IMR-90 (cell line): ENCODE measurements around the gene RAF1. TPM values are rescaled to one million over a fixed set of nuclear protein-coding genes. Genes with fewer than 3 reads are reported as not detected.

Experiments used
- ATAC-seq: fragments of 200-7000 bp; cut with Tn5 transposase; 2 replicates; pipeline ENCODE4 v1.9.1; 2020; ENCODE audit warnings: low read depth, mild to moderate bottlenecking, moderate library complexity
- BruUV-seq: library from RNA; stranded (reverse); fragments of 400-500 nt; replicated peaks from 2 replicates; lab custom pipeline; 2021; lab: Mats Ljungman, UMichigan
- CTCF ChIA-PET: fragments of 300-600 bp; formaldehyde crosslinking; extraction: SDS; loops from one replicate; lab custom pipeline; 2021; ENCODE audit warnings: antibody characterized with exemption; lab: Yijun Ruan, JAX
- POLR2A ChIA-PET: fragments of 300-600 bp; sonication (Branson Sonifier 250); formaldehyde crosslinking; loops from one replicate; lab custom pipeline; 2022; ENCODE audit warnings: antibody characterized with exemption; ENCODE audit not compliant: unreplicated experiment; lab: Charles Lee
- DNase-seq: peaks from one replicate; pipeline ENCODE4 v3.0.0; 2013
- H2AFZ ChIP-seq: replicated peaks from 2 replicates; pipeline ENCODE3; 2013; ENCODE audit warnings: low read length, mild to moderate bottlenecking; ENCODE audit not compliant: poor library complexity
- H2AK5ac ChIP-seq: 2 replicates; pipeline ENCODE4 v1.6.1; 2013; ENCODE audit warnings: low read depth, low read length, inconsistent platforms
- H2AK9ac ChIP-seq: replicated peaks from 2 replicates; pipeline ENCODE3; 2013; ENCODE audit warnings: mild to moderate bottlenecking, low read depth, low read length, moderate library complexity; ENCODE audit not compliant: poor library complexity
- H2BK120ac ChIP-seq: 2 replicates; pipeline ENCODE4 v1.6.1; 2013; ENCODE audit warnings: low read depth, low read length, inconsistent platforms
- H2BK15ac ChIP-seq: 3 replicates; pipeline ENCODE4 v1.6.1; 2013; ENCODE audit warnings: low read depth, low read length, inconsistent platforms
- H2BK20ac ChIP-seq: 2 replicates; pipeline ENCODE4 v1.6.1; 2013; ENCODE audit warnings: low read depth, mild to moderate bottlenecking, inconsistent platforms, low read length, moderate library complexity
- H2BK5ac ChIP-seq: 2 replicates; pipeline ENCODE4 v1.6.1; 2013; ENCODE audit warnings: mild to moderate bottlenecking, low read depth, low read length, inconsistent platforms; ENCODE audit not compliant: poor library complexity, severe bottlenecking
- H3K14ac ChIP-seq: replicated peaks from 2 replicates; pipeline ENCODE4 v1.6.1; 2013; ENCODE audit warnings: low read depth, low read length, inconsistent platforms
- H3K18ac ChIP-seq: 2 replicates; pipeline ENCODE4 v1.6.1; 2013; ENCODE audit warnings: low read depth, low read length, control low read depth
- H3K23ac ChIP-seq: 2 replicates; pipeline ENCODE4 v1.6.1; 2013; ENCODE audit warnings: low read depth, low read length, inconsistent platforms
- H3K27ac ChIP-seq: 2 replicates; pipeline ENCODE4 v1.5.1; 2013; ENCODE audit warnings: mild to moderate bottlenecking, control low read depth, low read length; ENCODE audit not compliant: insufficient read depth
- H3K27me3 ChIP-seq: 2 replicates; pipeline ENCODE4 v1.6.1; 2013; ENCODE audit warnings: low read length; ENCODE audit not compliant: control insufficient read depth, insufficient read depth
- H3K36me3 ChIP-seq: 2 replicates; pipeline ENCODE4 v1.6.1; 2013; ENCODE audit warnings: low read length, mixed read lengths; ENCODE audit not compliant: control insufficient read depth, insufficient read depth
- H3K4ac ChIP-seq: 2 replicates; pipeline ENCODE4 v1.6.1; 2013; ENCODE audit warnings: low read depth, low read length, inconsistent platforms
- H3K4me1 ChIP-seq: 2 replicates; pipeline ENCODE4 v1.6.1; 2013; ENCODE audit warnings: low read length, mixed read lengths; ENCODE audit not compliant: control insufficient read depth, insufficient read depth
- H3K4me2 ChIP-seq: 2 replicates; pipeline ENCODE4 v1.6.1; 2013; ENCODE audit warnings: low read depth, mild to moderate bottlenecking, control low read depth, low read length, moderate library complexity
- H3K4me3 ChIP-seq: 2 replicates; pipeline ENCODE4 v1.5.1; 2013; ENCODE audit warnings: low read depth, mild to moderate bottlenecking, control low read depth, low read length, moderate library complexity; ENCODE audit not compliant: insufficient read depth
- H3K56ac ChIP-seq: 2 replicates; pipeline ENCODE4 v1.6.1; 2013; ENCODE audit warnings: low read length, inconsistent platforms; ENCODE audit not compliant: insufficient read depth; ENCODE audit errors: extremely low read depth
- H3K79me1 ChIP-seq, 2 experiments: 2 replicates each; pipeline ENCODE4 v1.6.1; 2013; ENCODE audit warnings: low read length in 2 of 2, inconsistent platforms in 1 of 2, low read depth in 1 of 2
- H3K9ac ChIP-seq: 2 replicates; pipeline ENCODE4 v1.6.1; 2013; ENCODE audit warnings: low read depth, low read length, control low read depth
- H3K9me1 ChIP-seq: 2 replicates; pipeline ENCODE4 v1.6.1; 2013; ENCODE audit warnings: low read length, inconsistent platforms; ENCODE audit not compliant: insufficient read depth
- H3K9me3 ChIP-seq: 2 replicates; pipeline ENCODE4 v1.6.1; 2013; ENCODE audit warnings: low read length; ENCODE audit not compliant: control insufficient read depth, insufficient read depth
- H4K20me1 ChIP-seq: 2 replicates; pipeline ENCODE4 v1.6.1; 2013; ENCODE audit warnings: low read length, inconsistent platforms; ENCODE audit not compliant: insufficient read depth
- H4K5ac ChIP-seq: 2 replicates; pipeline ENCODE4 v1.6.1; 2013; ENCODE audit warnings: mild to moderate bottlenecking, low read depth, low read length, control low read depth
- H4K8ac ChIP-seq, 2 experiments: 2 replicates each; pipeline ENCODE4 v1.6.1; 2013; ENCODE audit warnings: low read depth in 2 of 2, low read length in 2 of 2, control low read depth in 1 of 2, inconsistent platforms in 1 of 2
- H4K91ac ChIP-seq: 2 replicates; pipeline ENCODE4 v1.6.1; 2013; ENCODE audit warnings: low read depth, low read length, inconsistent platforms; ENCODE audit not compliant: insufficient read depth
- BHLHE40 ChIP-seq: fragments of 150-350 bp; IDR thresholded peaks from 2 replicates; pipeline ENCODE4 v1.6.1; 2016; ENCODE audit warnings: mild to moderate bottlenecking, low read depth, low read length
- CEBPB ChIP-seq: IDR thresholded peaks from 2 replicates; pipeline ENCODE4 v1.6.1; 2012; ENCODE audit warnings: low read depth, low read length, improper control_type of control experiment
- CHD1 ChIP-seq: IDR thresholded peaks from 2 replicates; pipeline ENCODE4 v1.6.1; 2012; ENCODE audit warnings: low read depth, low read length, improper control_type of control experiment
- FOS ChIP-seq: fragments of 150-350 bp; IDR thresholded peaks from 2 replicates; pipeline ENCODE4 v1.6.1; 2016; ENCODE audit warnings: low read depth, low read length
- MAFK ChIP-seq: IDR thresholded peaks from 2 replicates; pipeline ENCODE4 v1.6.1; 2012; ENCODE audit warnings: low read depth, low read length, improper control_type of control experiment
- MAZ ChIP-seq: IDR thresholded peaks from 2 replicates; pipeline ENCODE4 v1.6.1; 2012; ENCODE audit warnings: low read depth, mild to moderate bottlenecking, low read length, improper control_type of control experiment, moderate library complexity, borderline replicate concordance
- MXI1 ChIP-seq: IDR thresholded peaks from 2 replicates; pipeline ENCODE4 v1.6.1; 2012; ENCODE audit warnings: low read depth, mild to moderate bottlenecking, low read length, moderate library complexity, borderline replicate concordance
- NFE2L2 ChIP-seq: fragments of 150-350 bp; IDR thresholded peaks from 2 replicates; pipeline ENCODE4 v1.6.1; 2016; ENCODE audit warnings: low read depth, mild to moderate bottlenecking, low read length
- POLR2A ChIP-seq: IDR thresholded peaks from 2 replicates; pipeline ENCODE4 v1.6.1; 2012; ENCODE audit warnings: mild to moderate bottlenecking, low read depth, low read length
- RAD21 ChIP-seq: IDR thresholded peaks from 2 replicates; pipeline ENCODE4 v1.6.1; 2012; ENCODE audit warnings: low read length, improper control_type of control experiment
- RCOR1 ChIP-seq: IDR thresholded peaks from 2 replicates; pipeline ENCODE4 v1.6.1; 2012; ENCODE audit warnings: mild to moderate bottlenecking, low read length, improper control_type of control experiment; ENCODE audit not compliant: insufficient replicate concordance
- RFX5 ChIP-seq: IDR thresholded peaks from 2 replicates; pipeline ENCODE4 v1.8.0; 2012; ENCODE audit warnings: low read depth, mild to moderate bottlenecking, low read length, moderate library complexity
- SMC3 ChIP-seq: fragments of 150-350 bp; IDR thresholded peaks from 2 replicates; pipeline ENCODE4 v1.6.1; 2016; ENCODE audit warnings: low read depth, mild to moderate bottlenecking, antibody characterized with exemption, low read length, moderate library complexity
- WGBS, 2 experiments: methylation state at CpG; one replicate each; pipeline versions ENCODE4 v1.1.5 to v1.1.7; 2013; ENCODE audit warnings: missing lambda C conversion rate in 2 of 2; ENCODE audit not compliant: insufficient read length in 1 of 2; ENCODE audit errors: extremely low coverage in 2 of 2; 5-methylcytosine and 5-hydroxymethylcytosine counted together
- dilution Hi-C: fragments of 300-500 bp; cut with HindIII; formaldehyde crosslinking; loops from one replicate; pipeline ENCODE4 v1.14.3; 2018; ENCODE audit warnings: low sequenced_read_pairs; ENCODE audit not compliant: unreplicated experiment
- in situ Hi-C: fragments of 300-500 bp; cut with MboI; formaldehyde crosslinking; loops from 3 replicates; pipeline ENCODE4 v1.14.3; 2019; ENCODE audit warnings: low sequenced_read_pairs, inconsistent platforms, mixed read lengths
- intact Hi-C: fragments of 100-400 bp; cut with micrococcal nuclease; formaldehyde crosslinking; loops from 2 replicates; pipeline ENCODE4 v1.10.0; 2022
- polyA plus RNA-seq, 3 experiments: library from polyadenylated mRNA; depleted of rRNA; stranded (reverse); fragments of >200 nt; gene quantifications; 2 replicates each; pipeline ENCODE4 v1.2.3, GENCODE V29; 2012; ENCODE audit warnings: low replicate concordance in 1 of 3
- total RNA-seq: library from RNA; depleted of rRNA; stranded (reverse); fragments of >200 nt; gene quantifications from 2 replicates; pipeline ENCODE4 v1.2.3, GENCODE V29; 2012
- TF ChIP-seq, protein P1 (sequence below): fragments of 150-350 bp; IDR thresholded peaks from 2 replicates; pipeline ENCODE4 v1.6.1; 2017; ENCODE audit warnings: mild to moderate bottlenecking, antibody characterized with exemption, low read length, low read depth
- TF ChIP-seq, protein P2 (sequence below): conservative IDR thresholded peaks from 2 replicates; pipeline ENCODE4 v1.5.1; 2012; ENCODE audit warnings: mild to moderate bottlenecking, low read depth, low read length, improper control_type of control experiment

Gene RAF1
- total and polyA plus RNA-seq, 2 of the 4 experiments (the other 2 are of a cell fraction): 115 to 151 TPM

DNA sequence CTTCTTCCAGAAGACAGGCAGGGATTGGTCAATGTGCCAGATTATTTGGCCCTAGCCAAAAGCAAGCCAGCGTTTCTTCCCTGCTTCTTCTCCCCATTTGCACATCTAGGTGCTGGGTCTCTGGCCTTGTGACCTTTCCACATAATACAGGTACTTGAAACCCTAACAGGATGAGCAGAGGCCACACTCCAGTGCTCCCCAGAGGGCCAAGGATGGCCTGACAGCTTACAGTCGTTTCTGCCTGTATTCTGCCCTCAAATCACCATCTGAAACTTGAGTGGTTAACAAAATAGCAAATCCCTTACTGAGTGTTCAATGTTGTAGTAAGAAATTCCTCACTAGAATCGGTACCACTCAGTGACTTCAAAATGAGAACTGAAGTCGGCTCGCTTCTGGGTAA lies 77.9 kb downstream of the RAF1 start:
- Histone ChIP-seq H3K36me3 (peaks cover 72% of the 10 kb centered on the region), H3K9me1 (peaks cover 3% of the 10 kb centered on the region), H2AFZ (no peak overlapping the region), H3K14ac (no peak overlapping the region), H2BK5ac (no peak overlapping the region), H4K20me1 (peaks cover 35% of the 10 kb centered on the region), H3K18ac (no peak overlapping the region), H2BK15ac (no peak overlapping the region), H3K4me3 (no peak overlapping the region), H3K79me1 (peaks cover 35 to 72% of the 10 kb centered on the region in 2 experiments), H3K4me1 (peaks cover 4% of the 10 kb centered on the region; the same call in 1 of the 2 replicates), H2BK120ac (no peak overlapping the region), H3K4ac (no peak overlapping the region), H4K8ac (no peak overlapping the region), H3K9me3 (no peaks in the 10 kb centered on the region), H3K27me3 (no peaks in the 10 kb centered on the region), H2AK5ac (no peak overlapping the region), H2AK9ac (no peak overlapping the region), H2BK20ac (no peak overlapping the region), H4K5ac (no peak overlapping the region), H3K4me2 (no peak overlapping the region), H3K23ac (no peak overlapping the region), H4K91ac (no peak overlapping the region), H3K56ac (no peak overlapping the region), H3K9ac (no peak overlapping the region), H3K27ac (no peak overlapping the region)
- POLR2A ChIA-PET: no interaction called here
- no peak for DNase-seq
- no TSS peak for BruUV-seq
- in situ Hi-C loops (no loop called here), intact Hi-C loops (loop anchor here (5.0 kb wide), 1 partner anchor 76 kb away; the partner anchor contains the start of gene RAF1), dilution Hi-C loops (no loop called here)
- no peak for ATAC-seq
- CTCF ChIA-PET: interaction anchor here (0.6 kb wide), 1 partner anchor 32 kb away, joined by 4 read pairs; no protein-coding TSS in a partner anchor
- no CpG with 5 or more reads among the region's 5 CpGs for WGBS, 2 experiments
- TF ChIP-seq RAD21 (no peak), BHLHE40 (no peak), RFX5 (no peak), MAZ (no peak), POLR2A (no peak), CHD1 (no peak), RCOR1 (no peak), SMC3 (no peak), MXI1 (no peak), MAFK (no peak), CEBPB (no peak), NFE2L2 (no peak), FOS (no peak)
- TF ChIP-seq, protein P1, sequence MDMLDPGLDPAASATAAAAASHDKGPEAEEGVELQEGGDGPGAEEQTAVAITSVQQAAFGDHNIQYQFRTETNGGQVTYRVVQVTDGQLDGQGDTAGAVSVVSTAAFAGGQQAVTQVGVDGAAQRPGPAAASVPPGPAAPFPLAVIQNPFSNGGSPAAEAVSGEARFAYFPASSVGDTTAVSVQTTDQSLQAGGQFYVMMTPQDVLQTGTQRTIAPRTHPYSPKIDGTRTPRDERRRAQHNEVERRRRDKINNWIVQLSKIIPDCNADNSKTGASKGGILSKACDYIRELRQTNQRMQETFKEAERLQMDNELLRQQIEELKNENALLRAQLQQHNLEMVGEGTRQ: no peak
- TF ChIP-seq, protein P2, sequence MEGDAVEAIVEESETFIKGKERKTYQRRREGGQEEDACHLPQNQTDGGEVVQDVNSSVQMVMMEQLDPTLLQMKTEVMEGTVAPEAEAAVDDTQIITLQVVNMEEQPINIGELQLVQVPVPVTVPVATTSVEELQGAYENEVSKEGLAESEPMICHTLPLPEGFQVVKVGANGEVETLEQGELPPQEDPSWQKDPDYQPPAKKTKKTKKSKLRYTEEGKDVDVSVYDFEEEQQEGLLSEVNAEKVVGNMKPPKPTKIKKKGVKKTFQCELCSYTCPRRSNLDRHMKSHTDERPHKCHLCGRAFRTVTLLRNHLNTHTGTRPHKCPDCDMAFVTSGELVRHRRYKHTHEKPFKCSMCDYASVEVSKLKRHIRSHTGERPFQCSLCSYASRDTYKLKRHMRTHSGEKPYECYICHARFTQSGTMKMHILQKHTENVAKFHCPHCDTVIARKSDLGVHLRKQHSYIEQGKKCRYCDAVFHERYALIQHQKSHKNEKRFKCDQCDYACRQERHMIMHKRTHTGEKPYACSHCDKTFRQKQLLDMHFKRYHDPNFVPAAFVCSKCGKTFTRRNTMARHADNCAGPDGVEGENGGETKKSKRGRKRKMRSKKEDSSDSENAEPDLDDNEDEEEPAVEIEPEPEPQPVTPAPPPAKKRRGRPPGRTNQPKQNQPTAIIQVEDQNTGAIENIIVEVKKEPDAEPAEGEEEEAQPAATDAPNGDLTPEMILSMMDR: no peak
